ENCODE data around the gene PRSS12.
"Not testable (repeated sequence)": the region's sequence is repeated elsewhere in the genome, so short reads cannot be mapped to it uniquely, and the experiment has no call there.

PRSS12 gene

DNA sequence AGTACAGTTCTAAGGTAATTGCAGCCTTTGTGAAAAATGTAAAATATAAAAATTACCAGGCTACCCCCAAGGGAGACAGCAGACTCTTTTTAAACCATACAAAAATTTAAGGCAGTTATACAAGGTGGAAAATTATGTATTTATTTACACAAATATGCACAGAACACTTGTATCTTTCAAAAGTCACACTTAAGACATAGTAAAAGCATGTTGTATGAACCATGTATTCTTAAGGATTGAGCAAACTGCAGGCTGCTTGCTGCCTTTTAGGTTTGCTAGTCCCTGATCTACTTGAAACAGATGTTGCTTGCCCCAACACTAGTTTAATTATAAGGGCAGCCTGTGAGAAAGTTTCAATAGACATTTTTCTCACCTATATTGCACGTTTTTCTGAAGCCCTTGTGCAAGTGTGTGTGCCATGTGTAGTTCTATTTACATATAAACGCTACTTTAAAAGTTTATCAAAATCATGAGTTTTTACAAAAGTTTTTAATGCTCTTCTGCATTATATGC is 72.8 kb downstream of the PRSS12 start:
- DNase-seq (ENCODE audit: insufficient read length, low spot score): no peak
- no peak for FAIRE-seq

DNA sequence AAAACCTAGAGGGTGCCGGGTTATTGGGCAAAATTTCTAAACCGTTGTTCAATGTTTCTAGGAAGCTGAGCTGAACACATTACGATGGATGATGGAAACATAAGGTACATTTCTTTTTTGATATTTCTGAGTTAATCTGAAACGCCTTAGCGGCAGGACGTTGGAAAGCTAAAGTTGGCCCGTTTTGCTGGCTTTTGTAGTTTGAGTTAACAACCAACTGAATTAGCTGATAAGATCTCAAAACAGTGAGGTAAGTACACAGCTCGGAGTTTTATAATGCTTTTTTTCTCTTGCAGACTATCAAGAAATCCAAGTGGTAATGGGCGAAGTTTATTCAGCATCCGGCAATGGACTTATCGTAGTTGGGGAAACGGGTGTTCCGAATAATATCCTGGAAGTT is 73.5 kb downstream of the PRSS12 start:
- FAIRE-seq: no peak

DNA sequence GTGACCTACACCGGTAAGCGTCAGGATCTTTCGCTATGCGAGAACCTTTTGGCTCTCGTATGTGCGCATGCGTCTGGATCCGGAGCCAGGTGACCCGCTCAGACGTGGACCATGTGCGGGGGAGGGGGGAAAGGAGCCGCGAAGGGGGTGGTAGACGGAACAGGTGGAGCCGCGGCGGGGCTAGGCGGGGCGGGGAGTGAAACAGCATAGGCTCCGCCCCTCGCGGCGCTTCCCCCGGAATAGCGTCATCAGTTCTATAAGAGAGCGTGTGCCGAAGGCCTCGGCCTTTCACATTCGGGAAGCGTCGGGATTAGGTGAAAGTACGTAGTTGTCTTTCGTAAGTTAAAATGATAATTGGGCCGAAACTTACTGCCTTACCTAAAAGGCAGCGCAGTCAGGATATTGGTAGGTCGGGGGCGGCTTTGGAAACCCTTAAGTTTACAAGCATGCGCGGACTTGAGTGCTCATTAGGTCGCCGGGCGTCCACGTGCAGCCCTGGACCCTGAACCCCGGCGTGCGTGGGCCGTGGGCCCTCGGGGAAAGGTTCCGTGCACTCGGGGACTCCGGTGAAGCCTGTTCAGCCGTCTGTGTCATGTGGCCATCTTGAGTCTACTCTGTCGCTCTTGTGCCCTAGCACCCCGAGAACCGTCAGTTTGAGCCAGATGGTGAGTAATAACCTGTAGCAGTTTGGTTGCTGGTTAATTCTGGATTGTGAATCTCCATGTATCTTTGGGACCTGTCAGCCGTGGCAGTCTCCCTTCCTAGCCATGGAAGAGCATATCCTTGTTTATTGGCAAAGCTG is 74.1 kb downstream of the PRSS12 start:
- FAIRE-seq (peak; percentile 20), DNase-seq (ENCODE audit: insufficient read length, low spot score) (peak; percentile 94)

More for the DNA sequence above, 73.5 kb downstream of the PRSS12 start:
- DNase-seq (ENCODE audit: insufficient read length, low spot score): no peak

DNA sequence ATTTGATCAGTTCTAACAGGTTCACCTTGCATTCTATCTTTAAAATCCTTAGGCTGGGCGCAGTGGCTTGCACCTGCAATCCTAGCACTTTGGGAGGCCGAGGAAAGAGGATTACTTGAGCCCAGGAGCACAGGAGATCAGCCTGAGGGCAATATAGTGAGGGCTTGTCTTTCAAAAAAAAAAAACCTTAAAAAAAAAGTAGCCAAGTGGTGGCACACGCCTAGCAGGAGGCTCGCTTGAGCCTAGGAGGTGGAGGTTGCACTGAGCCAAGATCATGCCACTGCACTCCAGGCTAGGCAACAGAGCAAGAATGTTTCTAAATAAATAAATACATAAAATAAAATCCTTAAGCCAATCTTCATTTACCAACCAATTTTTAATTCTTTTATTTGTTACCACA is 75.6 kb downstream of the PRSS12 start:
- FAIRE-seq (no peak), DNase-seq (ENCODE audit: insufficient read length, low spot score) (no peak)

DNA sequence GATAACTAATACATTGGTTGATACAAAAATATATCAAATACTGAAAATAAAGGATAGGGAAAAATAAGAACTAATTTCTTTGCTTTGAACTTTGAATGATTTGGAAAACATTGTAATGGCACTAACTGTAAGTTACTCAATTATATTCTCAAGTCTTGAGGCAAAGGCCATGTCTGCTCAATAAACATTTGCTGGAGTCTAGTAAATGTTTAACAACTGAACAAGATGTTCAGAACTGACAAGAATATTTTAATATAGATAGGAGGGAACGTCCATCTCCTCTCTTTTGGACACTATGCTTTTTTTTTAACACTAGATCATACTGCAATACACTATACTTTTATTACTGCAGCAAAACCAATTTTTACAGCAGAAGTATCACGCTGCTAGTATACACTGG is 76.2 kb downstream of the PRSS12 start:
- FAIRE-seq: no peak

DNA sequence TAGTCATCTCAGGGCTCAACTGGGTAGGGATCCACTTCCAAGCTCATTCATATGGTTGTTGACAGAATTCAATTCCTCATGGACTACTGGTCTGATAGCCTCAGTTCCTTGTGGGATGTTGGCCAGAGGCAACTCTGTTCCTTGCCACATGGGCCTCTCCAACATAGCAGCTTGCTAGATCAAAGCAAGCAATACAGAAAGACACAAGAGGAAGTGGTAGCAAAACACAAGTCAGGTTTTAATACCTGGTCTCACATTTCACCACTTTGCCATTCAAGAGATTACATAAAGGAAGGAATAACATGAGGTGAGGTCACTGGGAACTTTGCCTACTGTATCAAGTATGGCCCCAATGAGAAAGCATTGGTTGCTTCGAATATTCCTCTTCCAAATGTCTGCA is 79.2 kb downstream of the PRSS12 start:
- no peak for FAIRE-seq
- DNase-seq (ENCODE audit: insufficient read length, low spot score): no peak

More for the DNA sequence above, 76.2 kb downstream of the PRSS12 start:
- DNase-seq (ENCODE audit: insufficient read length, low spot score): no peak

DNA sequence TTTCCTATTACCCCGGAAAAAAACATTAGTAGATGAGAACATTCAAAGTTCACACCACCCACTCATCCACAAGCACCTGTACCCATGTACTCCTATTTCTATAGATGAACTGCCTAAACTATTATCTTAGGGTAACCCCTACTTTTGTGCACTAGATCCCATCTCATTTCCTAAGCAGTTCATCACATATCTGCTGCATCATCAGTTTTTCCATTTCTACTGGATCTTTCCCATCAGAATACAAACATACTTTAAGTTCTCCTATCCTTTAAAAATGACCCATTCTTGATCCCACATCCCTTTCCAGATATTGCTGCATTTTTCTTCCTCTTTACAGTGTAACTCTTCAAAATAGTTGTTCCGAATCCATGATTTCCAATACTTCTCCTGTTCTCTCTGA is 81.0 kb downstream of the PRSS12 start:
- no peak for DNase-seq (ENCODE audit: insufficient read length, low spot score)
- no peak for FAIRE-seq

GRCh38 chr4:118270492-118270891 is 82.3 kb downstream of the PRSS12 start:
- DNase-seq (ENCODE audit: insufficient read length, low spot score): peak; percentile 12
- no peak for FAIRE-seq

DNA sequence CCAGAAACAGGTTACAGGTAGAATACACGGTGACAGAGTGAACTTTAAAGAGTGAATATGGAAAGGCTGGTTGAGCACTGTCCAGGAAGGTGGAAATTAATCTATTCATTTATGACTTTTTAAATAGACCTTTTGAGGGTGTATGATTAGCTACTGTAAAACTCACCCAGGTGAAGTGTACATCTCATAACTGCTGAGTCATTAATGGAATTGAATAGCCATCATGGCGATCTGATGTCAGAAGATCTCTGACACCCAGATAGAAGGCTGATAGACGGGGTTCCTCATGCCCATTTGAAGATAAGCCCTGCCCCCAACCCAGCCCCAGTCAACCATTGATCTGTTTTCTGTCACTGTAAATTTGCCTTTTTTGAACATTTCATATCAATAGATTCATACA is 84.0 kb downstream of the PRSS12 start:
- FAIRE-seq (no peak), DNase-seq (ENCODE audit: insufficient read length, low spot score) (no peak)

- not testable (repeated sequence) for FAIRE-seq; DNase-seq (ENCODE audit: insufficient read length, low spot score)
These were observed 86.7 kb downstream of the PRSS12 start for GRCh38 chr4:118266145-118266496.

GRCh38 chr4:118265312-118266144 is 87.3 kb downstream of the PRSS12 start:
- FAIRE-seq (no peak), DNase-seq (ENCODE audit: insufficient read length, low spot score) (no peak)

DNA sequence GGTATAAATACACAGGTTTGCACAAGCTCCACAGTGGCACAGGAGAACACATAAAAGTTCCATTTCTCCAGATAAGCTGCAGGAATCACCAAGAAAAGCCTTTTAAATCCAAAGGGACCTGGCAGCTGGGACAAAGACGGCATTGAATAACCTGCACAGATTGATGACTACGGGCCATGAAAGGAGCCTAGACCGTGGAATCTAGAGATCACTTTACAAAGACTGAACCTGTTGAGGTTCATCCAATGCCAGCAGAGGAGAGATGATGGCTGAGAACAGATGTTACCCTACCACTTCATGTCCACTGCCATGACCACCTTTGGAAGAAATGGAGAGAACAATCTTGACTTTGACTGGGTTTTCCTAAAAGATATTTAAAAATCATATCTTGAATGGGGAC is 88.7 kb downstream of the PRSS12 start:
- DNase-seq (ENCODE audit: insufficient read length, low spot score): no peak
- no peak for FAIRE-seq

- DNase-seq (ENCODE audit: insufficient read length, low spot score) (no peak), FAIRE-seq (no peak)
These were observed 92.5 kb downstream of the PRSS12 start for GRCh38 chr4:118260309-118260708.

DNA sequence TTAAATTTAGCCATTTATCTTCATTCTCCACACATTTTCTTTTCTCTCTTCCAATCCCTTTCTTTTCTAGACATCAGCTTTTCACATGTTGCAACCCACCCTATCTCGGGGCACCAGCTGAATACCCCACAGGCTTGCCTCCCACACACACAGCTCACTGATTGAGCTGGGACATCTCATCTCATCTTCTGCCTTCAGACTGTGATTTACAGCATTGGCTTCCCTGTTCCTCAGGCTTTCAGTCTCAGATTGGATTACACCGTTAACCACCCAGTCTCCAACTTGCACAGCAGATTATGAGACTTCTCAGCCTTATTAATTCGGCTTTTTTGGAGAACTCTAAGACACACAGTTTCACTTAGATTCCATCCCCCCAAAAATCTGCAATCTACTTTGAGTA is 93.7 kb downstream of the PRSS12 start:
- FAIRE-seq: no peak
- DNase-seq (ENCODE audit: insufficient read length, low spot score): no peak

- FAIRE-seq: no peak
- no peak for DNase-seq (ENCODE audit: insufficient read length, low spot score)
These were observed 98.4 kb downstream of the PRSS12 start for GRCh38 chr4:118254368-118254767.

GRCh38 chr4:118249890-118250289 is 102.9 kb downstream of the PRSS12 start:
- no peak for FAIRE-seq
- DNase-seq (ENCODE audit: insufficient read length, low spot score): no peak

GRCh38 chr4:118237531-118237930 is 115.3 kb downstream of the PRSS12 start:
- FAIRE-seq (no peak), DNase-seq (ENCODE audit: insufficient read length, low spot score) (no peak)

- DNase-seq (ENCODE audit: insufficient read length, low spot score): no peak
- FAIRE-seq: no peak
These were observed 117.2 kb downstream of the PRSS12 start for GRCh38 chr4:118235566-118236120.

Data from HTR-8/SVneo (cell line).